Colon (tissue), 2 donors: ENCODE measurements around the gene OTOA.
"Not testable (repeated sequence)": the region's sequence is repeated elsewhere in the genome, so short reads cannot be mapped to it uniquely, and the experiment has no call there.

Experiments
- FAIRE-seq: peaks from 2 replicates; lab custom pipeline; 2012; peaks lifted over from hg19 to GRCh38; lab: Jason Lieb, UNC
- donor health status: control.
- donor health status: control.

Gene OTOA

DNA sequence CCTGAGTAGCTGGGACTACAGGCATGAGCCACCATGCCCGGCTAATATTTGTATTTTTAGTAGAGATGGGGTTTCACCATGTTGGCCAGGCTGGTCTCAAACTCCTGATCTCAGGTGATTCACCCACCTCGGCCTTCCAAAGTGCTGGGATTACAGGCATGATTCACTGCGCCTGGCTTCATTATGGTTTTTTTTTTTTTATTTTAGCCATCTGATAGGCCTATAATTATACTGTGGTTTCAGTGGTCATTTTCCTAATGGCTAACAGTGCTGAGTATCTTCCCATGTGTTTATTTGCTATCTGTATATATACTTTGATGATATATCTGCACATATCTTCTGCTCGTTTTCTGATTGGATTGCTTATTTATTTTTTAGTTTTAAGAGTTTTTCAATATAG, 10.7 kb downstream of the OTOA start:
- FAIRE-seq: not testable (repeated sequence)

GRCh38 chr16:21680714-21681113, 16.9 kb downstream of the OTOA start:
- not testable (repeated sequence) for FAIRE-seq

DNA sequence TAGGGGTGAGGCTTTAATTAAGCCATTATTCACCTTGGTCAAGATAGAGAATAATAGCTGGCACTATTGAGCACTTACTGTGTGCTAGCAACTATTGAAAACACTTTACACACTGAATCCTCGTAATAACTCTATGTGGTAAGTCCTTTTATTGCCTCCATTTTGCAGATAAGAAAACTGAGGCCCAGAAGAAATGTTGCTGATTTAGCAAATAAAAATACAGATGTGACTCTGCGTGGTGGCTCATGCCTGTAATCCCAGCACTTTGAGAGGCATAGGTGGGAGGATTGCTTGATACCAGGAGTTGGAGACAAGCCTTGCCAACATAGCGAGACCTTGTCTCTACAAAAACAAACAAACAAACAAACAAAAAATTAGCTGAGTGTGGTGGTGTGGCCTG, 19.4 kb downstream of the OTOA start:
- FAIRE-seq: no peak

- no peak for FAIRE-seq
Observed at GRCh38 chr16:21684199-21684598, 20.4 kb downstream of the OTOA start.

DNA sequence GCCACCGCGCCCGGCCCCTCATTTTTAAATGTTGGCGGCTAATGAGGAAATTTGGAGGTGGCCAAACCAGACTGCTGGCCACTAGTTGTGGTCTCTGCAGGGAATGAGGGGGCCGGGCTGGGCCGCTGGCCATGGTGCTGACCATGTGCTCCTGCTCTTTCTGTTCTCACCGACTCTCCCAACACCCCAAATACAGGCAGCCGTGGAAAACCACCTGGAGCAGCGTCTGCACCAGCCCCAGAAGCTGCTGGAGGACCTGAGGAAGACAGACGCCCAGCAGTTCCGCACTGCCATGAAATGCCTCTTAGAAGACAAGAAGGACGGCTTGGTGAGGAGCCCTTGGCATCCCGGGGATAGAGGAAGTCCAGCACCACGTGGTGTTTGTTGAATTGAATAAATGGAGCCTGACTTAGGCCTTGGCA, 21.3 kb downstream of the OTOA start:
- no peak for FAIRE-seq

DNA sequence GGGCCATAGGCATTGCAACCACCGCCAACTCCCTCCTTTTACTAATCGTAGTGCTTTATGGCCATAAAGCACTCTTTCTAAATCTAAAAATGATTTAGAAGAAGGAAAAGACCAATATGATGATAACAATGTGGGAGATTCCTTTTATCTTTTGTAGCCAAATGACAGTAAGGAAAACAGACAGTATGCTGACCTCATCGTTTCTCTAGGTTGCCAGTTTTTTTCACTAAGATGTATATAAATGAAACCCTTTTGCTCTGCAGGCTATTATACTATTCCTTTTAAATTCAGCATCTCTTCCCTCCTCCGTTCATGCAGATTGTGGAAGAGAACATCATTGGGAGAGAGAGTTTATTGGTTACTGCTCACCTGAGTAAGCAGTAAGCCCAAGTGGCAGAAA, 25.3 kb downstream of the OTOA start:
- FAIRE-seq: no peak

DNA sequence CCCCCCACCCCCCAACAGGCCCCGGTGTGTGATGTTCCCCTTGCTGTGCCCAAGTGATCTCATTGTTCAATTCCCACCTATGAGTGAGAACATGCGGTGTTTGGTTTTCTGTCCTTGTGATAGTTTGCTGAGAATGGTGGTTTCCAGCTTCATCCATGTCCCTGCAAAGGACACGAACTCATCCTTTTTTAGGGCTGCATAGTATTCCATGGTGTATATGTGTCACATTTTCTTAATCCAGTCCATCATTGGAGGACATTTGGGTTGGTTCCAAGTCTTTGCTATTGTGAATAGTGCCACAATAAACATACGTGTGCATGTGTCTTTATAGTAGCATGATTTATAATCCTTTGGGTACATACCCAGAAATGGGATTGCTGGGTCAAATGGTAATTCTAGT, 27.2 kb downstream of the OTOA start:
- not testable (repeated sequence) for FAIRE-seq

GRCh38 chr16:21694609-21695008, 30.8 kb downstream of the OTOA start:
- FAIRE-seq: no peak

DNA sequence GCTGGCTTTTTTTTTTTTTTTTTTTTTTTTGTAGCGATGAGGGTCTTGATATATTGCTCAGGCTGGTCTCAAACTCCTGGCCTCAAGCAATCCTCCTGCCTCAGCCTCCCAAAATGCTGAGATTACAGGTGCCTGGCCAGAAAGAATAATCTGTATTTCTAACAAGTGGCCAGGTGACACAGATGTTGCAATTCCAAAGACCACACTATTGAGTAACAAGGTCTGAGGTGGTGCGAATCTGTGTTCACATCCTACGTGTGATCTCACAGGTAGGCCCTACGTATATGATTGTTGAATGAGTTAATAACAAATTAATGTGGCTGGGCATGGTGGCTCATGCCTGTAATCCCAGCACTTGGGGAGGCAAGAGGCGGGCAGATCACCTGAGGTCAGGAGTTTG, 33.3 kb downstream of the OTOA start:
- FAIRE-seq: no peak

DNA sequence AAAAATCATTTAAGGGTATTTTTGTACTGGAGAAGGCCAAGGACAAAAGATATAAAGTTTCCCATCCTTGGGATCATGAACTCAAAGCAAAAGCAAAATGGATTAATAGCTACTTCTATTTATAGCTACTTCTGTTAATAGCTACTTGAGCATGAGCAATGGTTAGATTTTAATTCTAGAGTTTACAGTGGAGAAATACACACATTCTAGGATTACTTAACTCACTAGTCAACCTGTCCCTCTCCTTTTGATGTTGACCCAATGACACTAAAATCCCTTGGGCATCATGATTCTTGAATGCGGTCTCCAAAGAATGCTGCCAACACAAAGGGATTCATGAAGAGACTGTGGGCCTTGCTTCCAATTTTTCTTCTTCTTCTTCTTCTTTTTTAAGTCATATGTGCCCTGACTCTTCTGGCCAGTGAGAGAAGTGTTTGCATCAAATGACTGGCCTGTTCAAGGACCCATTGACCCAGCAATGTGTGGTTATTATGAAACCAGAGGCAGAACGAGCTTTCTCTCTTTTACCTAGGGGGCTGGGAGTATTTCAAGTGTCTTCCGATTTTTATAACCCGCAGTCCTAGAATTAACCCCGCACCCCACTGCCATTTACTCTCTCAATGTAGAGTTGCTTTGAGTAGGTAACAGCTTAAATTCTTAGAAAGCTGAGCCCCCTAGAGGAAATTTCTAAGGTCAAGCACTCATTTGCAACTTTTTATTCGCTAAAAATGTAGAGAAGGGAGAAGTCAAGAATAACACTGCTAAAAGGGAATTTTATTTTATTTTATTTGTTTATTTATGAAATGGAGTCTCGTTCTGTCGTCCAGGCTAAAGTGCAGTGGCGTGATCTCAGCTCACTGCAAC, 34.6 kb downstream of the OTOA start:
- FAIRE-seq: no peak

DNA sequence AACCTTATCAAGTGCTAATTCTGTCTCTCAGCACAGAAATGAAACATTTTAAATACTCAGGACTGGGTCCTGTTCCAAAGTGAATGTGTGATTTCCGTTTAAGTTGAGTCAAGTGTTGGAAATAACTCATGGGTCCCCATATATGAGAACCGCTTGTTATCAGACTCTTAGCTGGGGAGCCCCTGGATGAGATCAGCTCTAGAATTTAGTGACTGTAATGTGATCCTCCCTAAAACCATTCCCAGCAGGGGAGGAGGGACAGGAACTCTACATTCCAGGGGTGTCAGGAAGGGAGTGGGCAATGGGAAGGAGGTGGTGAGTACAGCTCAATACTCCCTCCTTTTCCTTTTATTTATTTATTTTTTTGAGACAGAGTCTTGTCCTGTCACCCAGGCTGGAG, 37.5 kb downstream of the OTOA start:
- no peak for FAIRE-seq

DNA sequence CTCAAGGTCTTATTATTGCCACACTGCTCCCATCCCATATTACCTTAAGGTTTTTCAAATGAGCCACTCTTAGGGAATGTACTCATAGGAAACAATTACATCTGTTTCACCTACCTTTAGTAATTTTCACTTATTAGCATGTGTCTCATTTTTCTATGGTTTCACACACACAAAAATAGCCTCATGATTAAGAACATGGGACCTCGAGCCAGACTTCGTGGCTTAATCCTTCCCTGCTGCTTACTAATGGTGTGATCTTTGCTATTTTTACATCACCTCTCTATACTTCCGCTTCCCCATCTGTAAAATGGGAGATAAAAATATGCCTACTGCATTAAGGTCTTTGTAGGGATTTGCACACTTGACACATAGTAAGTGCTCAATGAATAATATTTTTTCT, 38.5 kb downstream of the OTOA start:
- no peak for FAIRE-seq

DNA sequence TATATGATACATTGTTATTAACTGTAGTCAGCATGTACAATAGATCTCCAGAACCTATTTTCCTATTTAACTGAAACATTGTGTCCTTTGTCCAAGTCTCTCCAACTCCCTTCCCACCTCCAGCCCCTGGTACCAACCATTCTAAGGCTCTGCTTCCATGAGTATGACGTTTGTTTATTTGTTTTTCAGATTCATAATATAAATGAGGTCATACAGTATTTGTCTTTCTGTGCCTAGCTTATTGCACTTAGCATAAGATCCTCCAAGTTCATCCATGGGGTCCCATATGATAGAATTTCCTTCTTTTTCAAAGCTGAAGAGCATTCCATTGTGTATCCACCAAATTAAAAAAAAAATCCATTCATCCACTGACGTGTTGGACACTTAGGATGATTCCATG, 39.4 kb downstream of the OTOA start:
- no peak for FAIRE-seq

GRCh38 chr16:21703589-21704174, 39.9 kb downstream of the OTOA start:
- FAIRE-seq: no peak

- FAIRE-seq: no peak
Observed at GRCh38 chr16:21704266-21704665, 40.5 kb downstream of the OTOA start.

- FAIRE-seq: no peak
Observed at GRCh38 chr16:21704733-21705132, 41.0 kb downstream of the OTOA start.

DNA sequence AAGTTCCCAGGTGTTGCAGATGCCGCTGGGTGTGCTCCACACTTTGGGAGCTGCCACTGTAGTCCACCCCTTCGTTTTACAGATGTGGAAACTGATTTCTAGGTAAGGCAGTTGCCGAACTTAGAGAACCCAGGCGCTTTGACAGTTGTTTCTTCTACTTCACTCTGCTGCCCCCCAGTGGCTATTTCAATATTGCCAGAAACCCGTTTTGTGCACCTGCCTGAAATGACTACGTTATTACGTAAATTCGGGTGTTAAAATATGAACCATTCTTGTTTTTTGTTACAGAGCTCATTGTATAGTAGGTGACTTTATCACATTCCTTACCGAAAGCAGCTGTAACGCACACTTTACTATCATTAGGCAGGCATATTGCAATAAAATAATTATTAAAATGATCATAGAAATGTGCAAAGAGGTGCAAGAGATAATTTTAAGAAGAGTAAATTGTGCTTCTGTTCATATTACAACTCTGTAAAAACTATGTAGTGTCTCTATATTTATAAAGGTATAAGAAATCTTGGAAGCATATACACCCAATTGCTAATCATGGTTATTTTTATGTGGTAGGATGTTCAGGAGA, 44.9 kb downstream of the OTOA start:
- FAIRE-seq: no peak

DNA sequence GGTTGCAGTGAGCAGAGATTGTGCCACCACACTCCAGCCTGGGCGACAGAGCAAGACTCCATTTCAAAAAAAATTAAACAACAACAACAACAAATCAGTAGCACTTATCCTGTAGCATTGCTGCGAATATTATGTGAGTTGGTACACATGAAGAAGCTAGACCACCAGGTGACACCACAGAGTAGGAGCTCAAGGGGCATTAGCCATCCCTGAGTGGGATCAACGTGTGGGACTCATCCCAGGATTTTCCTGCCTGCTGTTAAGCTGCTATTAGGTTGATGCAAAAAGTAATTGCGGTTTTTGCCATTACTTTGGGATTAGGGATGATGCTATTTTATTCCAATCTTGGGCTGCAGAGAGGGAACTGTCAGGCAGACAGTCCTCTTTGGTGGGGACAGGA, 47.2 kb downstream of the OTOA start:
- no peak for FAIRE-seq

- no peak for FAIRE-seq
Observed at GRCh38 chr16:21713549-21714368, 50.0 kb downstream of the OTOA start.

DNA sequence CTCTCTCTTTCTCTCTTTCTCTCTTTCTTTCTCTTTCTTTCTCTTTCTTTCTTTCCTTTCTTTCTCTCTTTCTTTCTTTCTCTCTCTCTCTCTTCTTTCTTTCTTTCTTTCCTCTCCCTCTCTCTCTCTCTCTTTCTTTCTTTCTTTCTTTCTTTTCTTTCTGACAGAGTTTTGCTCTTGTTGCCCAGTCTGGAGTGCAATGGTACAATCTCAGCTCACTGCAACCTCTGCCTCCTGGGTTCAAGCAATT, 50.5 kb downstream of the OTOA start:
- FAIRE-seq: not testable (repeated sequence)

GRCh38 chr16:21717608-21718007, 53.8 kb downstream of the OTOA start:
- no peak for FAIRE-seq

GRCh38 chr16:21719283-21719682, 55.5 kb downstream of the OTOA start:
- no peak for FAIRE-seq

DNA sequence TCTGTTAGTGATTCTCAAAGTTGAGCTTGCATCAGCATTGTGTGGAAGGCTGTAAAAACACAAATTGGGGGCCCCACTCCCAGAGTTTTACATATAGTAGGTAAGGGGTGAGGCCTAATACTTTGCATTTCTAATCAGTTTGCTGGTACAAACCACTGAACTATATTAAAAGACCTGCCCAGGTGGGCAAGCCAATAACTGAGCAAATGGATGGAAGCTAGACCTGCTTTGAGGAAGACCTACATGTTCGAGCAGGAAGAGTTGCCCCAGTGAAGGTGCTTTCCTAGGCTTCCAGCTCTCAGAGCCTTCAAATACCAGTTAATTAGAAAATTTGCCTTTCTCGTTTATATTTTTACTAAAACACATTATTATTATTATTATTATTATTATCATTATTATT, 56.8 kb downstream of the OTOA start:
- no peak for FAIRE-seq
